ENCODE data around the gene TUBA8.
"Not testable (repeated sequence)": the region's sequence is repeated elsewhere in the genome, so short reads cannot be mapped to it uniquely, and the experiment has no call there.

TUBA8 gene

DNA sequence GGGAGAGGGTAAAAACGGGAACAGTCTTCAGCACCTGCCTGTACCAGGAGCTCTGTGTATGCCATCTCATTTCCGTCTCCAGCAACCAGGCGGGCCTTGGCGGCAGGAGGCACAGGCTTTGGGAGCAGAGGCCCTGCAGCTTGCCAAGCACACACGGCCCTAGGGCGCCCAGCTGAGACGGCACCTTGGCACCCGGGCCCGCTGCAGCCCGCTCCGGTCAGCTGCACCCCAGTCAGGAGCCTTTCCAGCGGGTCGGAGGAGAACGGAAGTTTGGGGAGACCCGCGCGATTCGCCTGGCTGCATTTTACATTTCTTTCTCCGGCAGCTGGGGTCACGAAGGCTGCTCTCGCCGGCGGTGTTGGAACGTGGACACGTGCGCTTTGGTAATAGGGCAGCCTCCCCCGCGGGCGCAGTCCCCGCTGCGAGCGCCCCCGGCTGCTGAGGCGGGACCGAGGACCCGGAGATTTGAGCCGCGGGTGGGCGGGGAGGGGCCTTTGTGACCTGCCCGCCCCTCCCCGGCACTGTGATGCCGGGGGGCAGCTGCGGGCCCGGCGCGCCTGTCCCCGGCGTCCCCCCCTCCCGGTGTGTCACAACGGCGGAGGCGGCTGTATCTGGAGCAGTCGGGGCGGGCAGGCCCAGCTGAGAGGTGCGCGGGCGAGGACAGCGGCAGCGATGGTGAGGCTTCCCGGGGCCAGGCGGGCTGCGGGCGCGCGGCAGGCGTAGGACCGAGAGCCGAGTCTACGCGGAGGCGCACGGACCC is at the start of gene TUBA8:
TSS of gene TUBA8 (plus strand) at position 616 of the 760 bp plus-strand sequence. CDS start at position 673, 57 bp downstream.
- DNase-seq (ENCODE audit: low spot score), result no peak
- no peak for FAIRE-seq

DNA sequence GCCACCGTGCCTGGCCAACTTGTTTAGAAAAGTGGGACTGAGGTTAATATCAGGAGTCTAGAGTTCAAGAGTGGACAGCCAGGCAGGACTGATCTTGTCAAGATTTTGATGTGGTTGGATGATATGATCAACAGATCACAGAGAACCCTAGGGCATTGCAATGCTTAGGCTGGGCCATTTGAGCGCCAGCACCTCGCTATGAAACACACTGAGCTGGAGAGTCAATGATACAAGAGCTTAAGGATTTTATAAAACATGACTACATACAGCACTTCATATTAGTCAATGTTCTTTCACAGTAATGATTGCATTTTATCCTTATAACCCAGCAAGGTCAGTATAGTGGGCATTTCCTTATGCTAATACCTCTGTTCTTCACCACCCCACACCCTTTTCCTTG is 48.2 kb upstream of the TUBA8 start:
- DNase-seq (ENCODE audit: low spot score) (no peak), FAIRE-seq (no peak)

DNA sequence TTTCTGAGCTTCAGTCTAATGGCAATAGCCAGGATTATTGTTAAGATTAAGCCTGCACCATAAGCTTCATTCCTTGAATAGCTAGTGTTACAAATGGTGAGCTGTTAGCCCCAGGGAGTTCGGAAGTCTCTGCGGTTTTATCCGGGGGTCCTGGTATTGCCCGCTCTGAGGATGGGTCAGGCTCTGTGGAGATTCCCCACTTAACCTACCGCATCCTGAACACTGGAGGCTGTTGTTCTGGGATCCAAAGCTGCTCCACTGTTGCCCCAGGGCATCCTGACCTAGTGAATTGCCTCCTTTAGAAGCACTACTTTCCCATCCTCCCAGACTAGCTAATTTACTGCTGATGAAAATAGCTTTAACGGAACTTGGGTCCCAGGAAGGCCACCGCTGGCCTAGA is 47.3 kb upstream of the TUBA8 start:
- no peak for FAIRE-seq
- no peak for DNase-seq (ENCODE audit: low spot score)

DNA sequence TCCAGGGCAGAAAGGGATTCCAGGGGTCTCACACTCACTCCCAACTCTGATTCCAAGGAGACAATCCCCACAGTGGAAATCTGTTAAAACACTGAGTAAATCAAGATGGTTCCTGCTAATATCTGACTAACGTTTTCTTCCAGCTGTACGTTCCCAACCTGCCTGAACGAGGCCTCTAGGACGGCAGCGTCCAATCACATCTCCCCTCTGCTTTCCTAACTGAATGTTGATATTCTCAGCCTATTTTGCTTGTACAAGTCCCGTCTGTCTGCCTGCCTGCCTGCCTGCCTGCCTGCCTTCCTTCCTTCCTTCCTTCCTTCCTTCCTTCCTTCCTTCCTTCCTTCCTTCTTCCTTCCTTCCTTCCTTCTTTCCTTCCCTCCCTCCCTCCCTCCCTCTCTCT is 46.9 kb upstream of the TUBA8 start:
- not testable (repeated sequence) for DNase-seq (ENCODE audit: low spot score); FAIRE-seq

DNA sequence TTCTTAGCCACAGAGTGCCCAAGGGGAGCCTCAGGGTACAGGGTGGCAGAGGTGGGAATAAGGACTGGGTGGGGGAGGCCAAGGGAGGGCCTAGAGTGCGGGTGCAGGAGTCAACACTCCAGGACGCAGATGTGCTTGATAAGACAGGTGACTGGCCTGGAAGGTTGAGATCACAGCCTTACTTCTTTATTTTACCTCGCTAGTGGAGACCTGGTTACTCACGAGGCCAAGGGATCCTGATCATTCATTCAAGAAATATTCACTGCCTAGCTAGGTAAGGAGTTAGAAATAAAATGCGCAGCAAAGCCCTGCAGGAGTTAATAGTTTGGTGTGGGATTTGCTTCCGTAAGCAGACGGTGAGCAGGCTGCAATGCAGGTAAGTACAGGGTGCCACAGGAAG is 46.0 kb upstream of the TUBA8 start:
- FAIRE-seq (no peak), DNase-seq (ENCODE audit: low spot score) (no peak)

DNA sequence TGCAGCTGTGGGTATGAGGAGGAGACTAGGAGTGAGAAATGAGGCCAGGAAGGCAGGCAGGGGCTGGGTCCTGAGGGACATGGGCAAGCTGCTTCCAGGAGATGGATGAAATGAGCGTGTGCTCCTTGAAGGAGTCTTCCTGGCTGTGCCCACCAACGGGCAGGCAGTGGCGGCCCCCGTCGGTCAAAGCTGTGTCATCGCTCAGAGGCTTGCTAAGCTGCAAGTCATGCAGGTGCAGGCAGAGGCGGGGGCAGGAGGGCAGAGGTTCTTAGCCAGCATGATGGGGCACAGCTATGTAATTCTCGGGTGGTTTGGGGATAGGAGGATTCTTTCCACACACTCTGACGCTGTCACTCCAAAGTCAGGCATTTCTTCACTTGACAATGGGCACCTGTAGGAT is 45.4 kb upstream of the TUBA8 start:
- FAIRE-seq (no peak), DNase-seq (ENCODE audit: low spot score) (peak; percentile 50)

DNA sequence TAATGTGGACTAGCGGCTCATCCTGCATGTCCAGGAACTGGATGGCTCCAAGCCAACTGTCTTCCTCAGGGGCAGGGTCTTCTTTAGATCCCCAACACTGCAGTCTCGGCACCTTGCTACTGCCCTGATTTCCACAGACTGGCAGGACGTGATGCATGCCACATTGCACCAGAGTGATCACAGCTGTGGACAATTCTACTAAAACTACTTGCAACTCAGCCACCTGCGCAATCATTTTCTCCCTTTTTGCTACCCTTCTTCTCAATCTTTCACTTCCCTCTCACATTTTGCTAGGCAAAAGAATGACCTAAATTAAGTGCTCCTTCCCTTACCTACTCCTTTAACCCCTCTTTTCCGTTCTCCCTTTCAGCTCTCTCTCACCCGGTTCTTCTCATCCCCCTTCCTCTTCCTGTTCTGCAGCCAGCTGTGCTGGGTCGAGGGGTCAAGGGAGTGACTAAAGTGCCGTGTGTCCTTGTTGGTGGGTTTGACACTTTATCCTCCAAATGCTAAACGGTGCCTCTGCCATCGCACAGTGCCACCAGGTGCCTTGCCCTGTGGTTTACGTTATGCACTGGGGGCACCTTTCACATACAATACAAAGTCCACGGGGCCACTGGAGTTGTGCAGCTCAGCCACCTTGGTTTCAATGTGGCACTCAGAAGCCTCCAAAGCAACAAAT is 44.3 kb upstream of the TUBA8 start:
- DNase-seq (ENCODE audit: low spot score) (no peak), FAIRE-seq (no peak)

DNA sequence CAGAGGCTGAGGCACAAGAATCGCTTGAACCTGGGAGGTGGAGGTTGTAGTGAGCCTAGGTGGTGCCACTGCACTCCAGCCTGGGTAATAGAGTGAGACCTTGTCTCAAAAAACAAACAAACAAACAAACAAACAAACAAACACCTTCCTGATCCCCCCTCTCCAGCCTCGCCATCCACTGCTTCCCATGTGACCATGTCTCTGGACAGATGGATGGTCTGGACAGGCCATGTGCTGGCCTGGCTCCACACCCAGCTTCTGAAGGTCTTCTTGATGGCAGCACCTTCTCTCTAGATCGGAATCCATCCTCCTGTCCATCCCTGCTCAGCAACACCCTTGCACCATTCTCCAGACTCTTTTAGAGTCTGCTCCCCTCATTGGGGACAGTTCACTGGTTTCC is 43.5 kb upstream of the TUBA8 start:
- FAIRE-seq (no peak), DNase-seq (ENCODE audit: low spot score) (no peak)

DNA sequence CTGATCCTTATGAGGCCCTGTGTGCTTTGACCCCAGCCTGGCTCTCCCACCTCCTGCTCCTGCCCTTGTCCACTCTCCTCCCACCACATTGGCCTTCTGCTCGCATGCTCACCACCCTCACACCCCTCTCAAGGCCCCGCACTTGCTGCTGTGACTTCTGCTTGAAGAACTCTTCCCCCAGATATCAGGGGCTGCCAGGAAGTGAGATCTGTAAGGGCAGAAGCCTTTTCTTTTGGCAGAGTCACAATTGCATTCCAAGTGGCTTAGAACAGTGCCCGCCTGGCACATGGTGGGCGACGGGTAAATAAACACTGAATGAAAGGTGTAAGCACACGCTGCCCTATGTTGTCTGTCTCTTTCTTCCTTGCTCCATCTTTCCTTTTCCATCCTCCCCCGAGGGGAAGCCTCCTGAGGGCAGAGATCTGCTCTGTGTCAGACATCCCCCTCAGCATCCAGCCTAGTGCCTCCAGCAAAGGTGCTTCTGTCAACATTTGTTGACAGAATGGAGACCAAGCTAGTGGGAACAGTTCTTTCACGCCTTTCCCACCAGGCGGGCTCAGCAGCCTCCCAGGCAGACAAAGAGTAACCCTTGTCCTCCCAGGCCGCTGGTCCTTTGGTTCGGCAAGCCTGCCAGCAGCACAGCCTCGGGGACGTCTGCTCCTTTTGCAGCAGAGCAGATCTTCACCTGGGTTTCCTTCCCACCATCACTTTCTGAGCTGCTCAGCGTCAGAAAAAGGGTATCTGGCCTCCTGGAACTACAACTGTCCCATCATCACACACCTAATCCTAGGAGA is 42.9 kb upstream of the TUBA8 start:
- DNase-seq (ENCODE audit: low spot score) (no peak), FAIRE-seq (no peak)

DNA sequence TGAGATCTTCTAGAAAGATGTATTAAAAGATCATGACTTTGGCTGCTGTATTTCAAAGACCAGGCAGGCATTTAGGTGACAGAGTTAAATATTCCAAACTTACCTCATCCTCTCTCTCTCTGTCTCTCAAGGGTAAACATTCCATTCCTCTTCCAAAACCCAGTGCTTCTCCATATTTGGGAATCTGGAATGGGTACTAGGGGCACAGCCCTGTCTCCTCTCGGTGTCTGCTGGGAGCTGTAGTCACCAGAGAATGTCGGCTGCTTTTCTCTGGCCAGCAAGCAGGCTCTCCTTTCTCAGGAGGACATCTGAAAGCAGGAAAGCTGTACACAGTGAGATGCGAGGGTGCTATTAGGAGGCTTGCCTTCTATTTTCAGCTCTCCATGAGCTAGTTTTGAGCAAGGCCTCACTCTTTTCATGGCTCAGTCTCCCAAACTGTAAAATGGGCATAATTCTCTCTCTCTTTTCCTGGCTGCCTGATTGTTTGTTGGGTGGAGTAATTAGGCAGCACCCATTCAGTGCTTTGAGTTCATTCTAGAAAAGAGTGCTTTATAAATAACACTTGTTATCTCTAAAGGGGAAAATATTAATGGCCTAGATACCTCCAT is 42.1 kb upstream of the TUBA8 start:
- DNase-seq (ENCODE audit: low spot score) (no peak), FAIRE-seq (no peak)

DNA sequence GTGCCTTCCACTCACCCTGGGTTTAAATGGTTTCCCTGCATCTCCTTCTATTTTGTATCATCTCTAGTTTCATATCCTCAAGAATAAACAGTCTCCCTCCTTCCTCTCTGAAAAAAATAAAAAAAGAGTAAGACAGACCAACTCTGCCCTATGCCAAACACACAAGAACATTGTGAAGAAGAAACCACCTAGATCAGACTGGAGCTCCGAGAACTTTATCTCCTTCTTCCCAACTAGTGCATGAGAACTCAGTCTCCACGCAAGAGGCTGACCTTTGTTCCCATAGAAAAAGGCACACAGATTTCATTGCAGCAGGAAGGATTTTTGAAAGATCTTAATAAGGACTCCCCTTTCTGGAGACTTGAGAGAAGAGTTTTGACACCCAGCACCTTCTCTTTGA is 41.6 kb upstream of the TUBA8 start:
- FAIRE-seq, result no peak
- DNase-seq (ENCODE audit: low spot score), result no peak

DNA sequence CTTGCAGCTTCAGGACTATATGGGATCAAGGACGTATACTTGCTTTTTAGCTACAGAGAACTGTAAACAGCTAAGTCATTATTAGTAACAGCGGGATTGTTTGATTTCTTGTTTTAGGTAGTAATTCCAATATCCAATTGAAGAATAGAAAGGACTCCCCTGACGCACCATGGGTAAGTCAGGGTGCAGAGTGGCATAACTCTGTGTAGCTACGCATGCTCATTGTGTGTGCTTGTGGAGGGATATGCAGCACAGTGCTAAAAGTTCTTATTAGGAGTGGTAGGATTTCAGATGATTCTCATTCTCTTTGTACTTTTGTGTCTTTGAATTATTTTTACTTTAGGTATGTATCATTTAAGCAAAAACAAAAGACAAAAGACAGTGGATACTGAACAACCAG is 40.6 kb upstream of the TUBA8 start:
- no peak for DNase-seq (ENCODE audit: low spot score)
- no peak for FAIRE-seq

DNA sequence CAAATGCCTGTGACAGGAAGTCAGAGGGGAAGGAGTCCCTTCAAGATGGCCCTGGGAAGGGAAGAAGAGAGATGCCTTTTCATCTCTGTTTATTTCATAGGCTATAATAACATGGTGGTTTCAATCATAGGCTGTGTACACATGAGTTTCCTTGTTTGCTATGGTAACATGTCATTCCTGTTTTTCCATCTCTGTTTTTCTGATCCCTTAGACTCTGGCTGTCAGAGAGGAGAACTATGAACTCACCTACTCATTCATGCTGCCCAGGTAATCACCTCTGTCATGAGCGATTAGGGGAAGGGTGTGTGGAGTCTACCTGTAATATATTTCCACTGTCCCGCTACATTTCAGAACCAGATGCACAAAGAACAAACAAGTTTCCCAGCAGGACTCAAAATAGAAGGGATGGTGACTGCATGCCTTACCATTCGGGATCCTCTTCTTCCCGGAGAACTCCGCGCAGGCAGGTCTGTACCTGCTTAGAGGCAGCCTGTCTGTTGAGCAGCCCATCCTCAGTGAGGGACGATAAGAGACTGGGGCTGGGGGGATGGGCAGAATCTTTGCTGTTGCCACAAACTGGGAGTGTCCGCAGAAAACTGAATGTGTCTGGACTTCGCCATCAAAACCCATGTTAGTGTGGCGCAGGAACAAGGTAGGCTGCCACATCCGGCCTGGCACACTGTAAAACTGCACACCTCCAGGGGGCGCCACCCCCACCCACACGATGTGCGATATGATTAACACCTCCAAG is 39.9 kb upstream of the TUBA8 start:
- DNase-seq (ENCODE audit: low spot score), result no peak
- no peak for FAIRE-seq

DNA sequence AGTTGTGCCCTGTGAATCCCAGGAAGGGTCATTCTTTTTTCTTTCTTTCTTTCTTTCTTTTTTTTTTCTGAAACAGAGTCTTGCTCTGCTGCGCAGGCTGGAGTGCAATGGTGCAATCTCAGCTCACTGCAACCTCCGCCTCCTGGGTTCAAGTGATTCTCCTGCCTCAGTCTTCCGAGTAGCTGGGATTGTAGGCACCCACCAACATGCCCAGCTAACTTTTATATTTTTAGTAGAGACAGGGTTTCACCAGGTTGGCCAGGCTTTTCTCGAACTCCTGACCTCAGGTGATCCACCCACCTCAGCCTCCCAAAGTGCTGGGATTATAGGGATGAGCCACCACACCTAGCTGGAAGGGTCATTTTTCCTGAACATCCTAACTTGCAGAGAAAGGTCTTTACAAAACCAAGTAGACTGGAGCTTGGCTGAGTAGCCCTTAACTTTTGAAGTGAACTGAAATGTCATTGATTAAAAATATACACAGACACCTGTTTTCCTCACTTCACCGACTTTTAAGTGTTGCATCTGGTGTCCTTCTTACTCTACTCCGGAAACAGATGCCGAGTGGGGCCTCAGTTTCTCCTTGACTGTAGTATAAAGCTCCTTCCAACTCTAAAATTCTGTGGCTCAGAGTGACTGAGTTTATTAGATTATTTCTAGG is 39.2 kb upstream of the TUBA8 start:
- DNase-seq (ENCODE audit: low spot score); FAIRE-seq: not testable (repeated sequence)

DNA sequence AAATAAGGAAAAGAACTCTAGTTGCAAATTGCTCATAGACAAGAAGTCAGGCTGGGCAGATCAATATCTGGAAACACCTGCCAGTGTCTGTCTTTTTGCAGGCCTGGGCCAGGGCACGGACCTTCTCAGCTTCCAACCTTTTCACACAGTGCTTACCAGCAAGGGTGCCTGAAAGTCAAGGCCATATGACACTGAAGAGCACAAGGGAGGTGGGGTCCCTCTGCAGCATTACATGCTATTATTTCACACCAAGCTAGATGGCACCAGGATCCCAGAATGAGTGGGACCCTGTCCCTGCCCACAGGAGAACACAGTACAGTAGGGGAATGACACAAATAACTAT is 38.7 kb upstream of the TUBA8 start:
- FAIRE-seq, result no peak

DNA sequence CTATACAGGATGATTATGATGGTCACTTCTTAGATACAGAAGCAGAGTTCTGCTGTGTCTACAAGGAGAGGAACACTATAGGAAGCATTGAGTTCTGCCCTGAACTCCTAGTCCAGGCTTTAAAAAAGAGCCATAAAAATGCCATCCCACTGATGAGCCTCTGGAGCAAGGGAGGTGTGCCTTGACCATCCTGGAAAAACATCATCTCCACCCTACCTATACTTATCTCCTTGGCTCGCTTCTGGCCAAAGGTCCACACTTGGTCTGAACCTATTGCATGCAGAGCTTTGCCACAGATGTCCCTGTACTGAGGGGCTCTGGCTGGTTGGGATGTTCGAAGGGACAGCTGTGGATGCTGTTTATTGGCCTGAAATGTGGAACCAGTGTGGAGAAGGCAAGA is 37.1 kb upstream of the TUBA8 start:
- FAIRE-seq (no peak), DNase-seq (ENCODE audit: low spot score) (no peak)

More for the DNA sequence above, 38.7 kb upstream of the TUBA8 start:
- no peak for DNase-seq (ENCODE audit: low spot score)

DNA sequence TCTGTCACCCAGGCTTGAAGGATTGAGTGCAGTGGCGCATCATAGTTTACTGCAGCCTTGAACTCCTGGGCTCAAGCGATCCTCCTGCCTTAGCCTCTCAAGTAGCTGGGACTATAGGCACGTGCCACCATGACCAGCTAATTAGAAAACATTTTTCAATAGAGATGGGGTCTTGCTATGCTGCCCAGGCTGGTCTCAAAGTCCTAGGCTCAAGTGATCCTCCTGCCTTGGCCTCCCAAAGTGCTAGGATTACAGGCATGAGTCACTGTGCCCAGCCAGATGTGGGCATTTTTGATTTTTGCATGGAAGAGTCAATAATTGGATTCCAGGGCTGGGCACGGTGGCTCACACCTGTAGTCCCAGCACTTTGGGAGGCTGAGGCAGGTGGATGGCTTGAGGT is 36.7 kb upstream of the TUBA8 start:
- not testable (repeated sequence) for FAIRE-seq; DNase-seq (ENCODE audit: low spot score)

DNA sequence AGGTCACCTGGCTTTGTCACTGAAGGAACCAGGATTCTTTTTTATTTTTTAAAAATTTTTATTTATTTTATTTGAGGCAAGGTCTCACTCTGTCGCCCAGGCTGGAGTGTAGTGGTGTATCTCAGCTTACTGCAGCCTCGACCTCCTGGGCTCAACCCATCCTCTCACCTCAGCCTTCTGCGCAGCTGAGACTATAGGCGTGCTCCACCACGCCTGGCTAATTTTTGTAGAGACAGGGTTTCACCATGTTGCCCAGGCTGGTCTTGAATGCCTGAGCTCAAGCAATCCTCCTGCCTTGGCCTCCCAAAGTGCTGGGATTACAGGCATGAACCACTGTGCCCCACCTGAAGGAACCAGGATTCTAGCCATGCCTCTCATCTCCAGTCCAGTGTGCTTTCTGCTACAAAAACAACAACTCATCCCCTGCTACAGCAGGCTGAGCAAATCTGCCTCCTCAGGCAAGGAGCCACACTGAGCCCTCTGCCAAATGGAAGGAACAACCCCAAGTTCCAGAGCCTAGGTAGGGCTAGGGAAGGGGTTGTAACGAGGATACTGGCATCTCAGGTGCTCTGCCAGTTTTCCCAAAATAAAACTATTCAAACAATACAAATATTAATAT is 35.4 kb upstream of the TUBA8 start:
- FAIRE-seq, result no peak
- DNase-seq (ENCODE audit: low spot score), result no peak

DNA sequence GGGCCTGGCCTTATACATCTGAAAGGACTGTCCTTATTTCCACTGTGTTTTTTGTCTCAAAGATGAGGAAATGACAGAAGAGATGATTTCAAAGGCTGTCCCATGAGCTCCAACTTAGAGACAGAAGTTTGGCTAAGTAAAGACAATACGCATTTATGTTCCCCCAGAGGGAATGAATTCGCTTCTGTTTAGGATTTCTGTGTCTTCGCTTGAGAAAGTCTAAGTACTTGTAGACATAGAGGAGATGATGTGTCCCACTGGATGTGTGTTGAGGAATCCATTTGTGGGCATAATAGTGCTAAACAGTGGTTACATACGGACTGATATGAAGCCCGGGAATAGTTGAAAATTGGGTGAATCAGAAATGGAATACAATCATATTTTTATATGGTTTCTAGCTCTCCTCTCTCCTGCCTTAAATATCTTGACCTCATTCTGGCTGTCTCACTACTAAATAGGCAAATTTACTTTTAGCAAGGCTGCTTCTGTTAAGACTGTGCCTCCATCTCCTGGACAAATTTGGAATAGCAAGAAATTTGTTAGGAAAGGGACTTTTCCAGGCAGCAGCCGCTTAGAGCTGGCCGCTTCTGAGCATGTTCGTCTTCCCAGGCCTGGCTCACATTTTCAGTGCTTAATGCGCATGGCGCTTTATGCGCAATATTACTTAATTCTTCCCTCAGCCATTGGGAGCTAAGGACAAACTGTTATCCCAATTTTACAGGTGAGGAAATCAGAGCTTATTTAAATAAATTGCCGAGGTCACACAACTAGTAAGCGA is 34.7 kb upstream of the TUBA8 start:
- DNase-seq (ENCODE audit: low spot score), result peak; percentile 76
- peak; percentile 75 for FAIRE-seq
